ENCODE results near the gene RNPS1. TPM values are rescaled to one million over a fixed set of nuclear protein-coding genes. Genes with fewer than 3 reads are reported as not detected.

RNPS1 gene
- total and polyA plus RNA-seq, 2 donors (not counting 1 experiment from before 2014, with no cell fraction given), result 38.1 to 115 TPM

GRCh38 chr16:2237102-2237482 lies 30.8 kb downstream of the RNPS1 start:
- H3K4me3 ChIP-seq (replicated peaks in 1 of 4; ENCODE audit: control extremely low read depth in 1 of 4, insufficient read depth in 1 of 4, low read depth in 3 of 4, low read length in 4 of 4), result peak overlapping the region in 1 of 4 experiments; percentile 44

GRCh38 chr16:2236337-2237101 lies 31.4 kb downstream of the RNPS1 start, which contains the start of gene DNASE1L2:
TSS of gene DNASE1L2 (plus strand) at chr16:2236444. CDS start at chr16:2236817, 373 bp downstream.
- H3K27ac ChIP-seq (ENCODE audit: insufficient read depth, low read length), result no peak within 1 kb of the TSS
- H3K4me3 ChIP-seq (replicated peaks in 1 of 4; ENCODE audit: control extremely low read depth in 1 of 4, insufficient read depth in 1 of 4, low read depth in 3 of 4, low read length in 4 of 4), result peak within 1 kb of the TSS in 2 of 4 experiments; percentile 22 to 44
- no peak for TF ChIP-seq CTCF (conservative IDR thresholded peaks at IDR 0.05 in 1 of 2, IDR thresholded peaks at IDR 0.05 in 1 of 2; ENCODE audit: low read depth in 1 of 2, low read length in 2 of 2)
- TF ChIP-seq EZH2 (IDR thresholded peaks at IDR 0.05; ENCODE audit: low read length, missing control alignments), result no peak
- H3K36me3 ChIP-seq (ENCODE audit: control insufficient read depth, insufficient read depth, low read length), result peaks cover 28% of the 10 kb centered on the region
- peaks cover 2% of the 10 kb centered on the region for H3K4me1 ChIP-seq (ENCODE audit: control insufficient read depth, extremely low read depth, insufficient read depth, low read length)
- no peaks in the 10 kb centered on the region for H3K79me2 ChIP-seq (ENCODE audit: control insufficient read depth, insufficient read depth, low read length)
- peak within 1 kb of the TSS; percentile 54 for H3K4me2 ChIP-seq (ENCODE audit: extremely low read depth, insufficient read depth, low read length)
- H3K9ac ChIP-seq (ENCODE audit: insufficient read depth, low read length), result peak within 1 kb of the TSS; percentile 16
- no peak within 1 kb of the TSS for H2AFZ ChIP-seq (ENCODE audit: low read length)
- H3K27me3 ChIP-seq (ENCODE audit: control insufficient read depth, insufficient read depth, low read length), result no peaks in the 10 kb centered on the region
- DNase-seq (ENCODE audit: low read depth in 2 of 2), result peak in 1 of 2 donors; percentile 35
- H3K9me3 ChIP-seq (ENCODE audit: control insufficient read depth, insufficient read depth, low read depth, low read length), result no peaks in the 10 kb centered on the region
- H4K20me1 ChIP-seq (ENCODE audit: control insufficient read depth, extremely low read depth, insufficient read depth, low read length), result no peaks in the 10 kb centered on the region

More at GRCh38 chr16:2237102-2237482, 30.8 kb downstream of the RNPS1 start:
- no peak for DNase-seq (ENCODE audit: low read depth in 2 of 2)
- Histone ChIP-seq H3K4me1 (ENCODE audit: control insufficient read depth, extremely low read depth, insufficient read depth, low read length) (peaks cover 2% of the 10 kb centered on the region), H3K36me3 (ENCODE audit: control insufficient read depth, insufficient read depth, low read length) (peaks cover 26% of the 10 kb centered on the region), H4K20me1 (ENCODE audit: control insufficient read depth, extremely low read depth, insufficient read depth, low read length) (no peaks in the 10 kb centered on the region), H3K27me3 (ENCODE audit: control insufficient read depth, insufficient read depth, low read length) (no peaks in the 10 kb centered on the region), H3K4me2 (ENCODE audit: extremely low read depth, insufficient read depth, low read length) (peak overlapping the region; percentile 54), H2AFZ (ENCODE audit: low read length) (no peak overlapping the region), H3K79me2 (ENCODE audit: control insufficient read depth, insufficient read depth, low read length) (no peaks in the 10 kb centered on the region), H3K27ac (ENCODE audit: insufficient read depth, low read length) (no peak overlapping the region), H3K9me3 (ENCODE audit: control insufficient read depth, insufficient read depth, low read depth, low read length) (no peaks in the 10 kb centered on the region), H3K9ac (ENCODE audit: insufficient read depth, low read length) (peak overlapping the region; percentile 16)
- TF ChIP-seq EZH2 (IDR thresholded peaks at IDR 0.05; ENCODE audit: low read length, missing control alignments) (peak; percentile 79), CTCF (conservative IDR thresholded peaks at IDR 0.05 in 1 of 2, IDR thresholded peaks at IDR 0.05 in 1 of 2; ENCODE audit: low read depth in 1 of 2, low read length in 2 of 2) (no peak)

DNA sequence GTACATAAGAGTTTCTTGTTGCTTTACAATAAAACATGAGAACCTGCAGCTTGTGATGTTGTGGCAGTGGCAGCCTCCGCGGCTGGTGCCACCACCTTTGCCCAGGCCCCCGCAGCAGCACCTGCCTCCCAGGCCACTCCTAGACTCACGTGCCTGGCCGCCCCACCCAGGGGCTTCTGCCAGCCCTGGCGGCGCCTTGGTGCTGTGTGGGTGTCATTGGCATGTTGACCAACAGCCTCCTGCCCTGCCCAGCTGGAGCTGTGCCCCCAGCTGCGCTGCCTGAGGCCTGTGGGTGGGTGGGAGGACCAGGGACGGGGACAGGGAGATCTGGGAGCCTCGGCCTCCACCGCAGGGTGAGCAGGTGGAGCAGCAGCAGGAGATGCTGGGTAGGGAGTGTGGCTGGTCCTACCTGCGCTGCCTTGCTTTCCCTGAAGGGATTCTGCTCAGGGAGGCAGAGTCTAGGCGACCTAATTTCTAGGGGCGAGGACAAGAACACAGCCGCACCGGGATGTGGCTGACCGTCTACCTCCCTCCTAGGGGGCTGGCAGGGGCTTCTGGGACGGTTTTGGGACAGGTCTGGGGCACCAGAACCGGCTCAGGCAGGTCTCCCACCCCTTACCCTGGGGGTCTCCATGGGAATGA lies 32.1 kb downstream of the RNPS1 start:
- Histone ChIP-seq H4K20me1 (ENCODE audit: control insufficient read depth, extremely low read depth, insufficient read depth, low read length) (no peaks in the 10 kb centered on the region), H3K27me3 (ENCODE audit: control insufficient read depth, insufficient read depth, low read length) (no peaks in the 10 kb centered on the region), H3K36me3 (ENCODE audit: control insufficient read depth, insufficient read depth, low read length) (peaks cover 30% of the 10 kb centered on the region), H3K9ac (ENCODE audit: insufficient read depth, low read length) (no peak overlapping the region), H3K9me3 (ENCODE audit: control insufficient read depth, insufficient read depth, low read depth, low read length) (no peaks in the 10 kb centered on the region), H3K4me1 (ENCODE audit: control insufficient read depth, extremely low read depth, insufficient read depth, low read length) (peaks cover 2% of the 10 kb centered on the region), H3K27ac (ENCODE audit: insufficient read depth, low read length) (no peak overlapping the region), H2AFZ (ENCODE audit: low read length) (no peak overlapping the region), H3K4me3 (replicated peaks in 1 of 4; ENCODE audit: control extremely low read depth in 1 of 4, insufficient read depth in 1 of 4, low read depth in 3 of 4, low read length in 4 of 4) (no peak overlapping the region), H3K79me2 (ENCODE audit: control insufficient read depth, insufficient read depth, low read length) (no peaks in the 10 kb centered on the region), H3K4me2 (ENCODE audit: extremely low read depth, insufficient read depth, low read length) (no peak overlapping the region)
- no peak for TF ChIP-seq CTCF (conservative IDR thresholded peaks at IDR 0.05 in 1 of 2, IDR thresholded peaks at IDR 0.05 in 1 of 2; ENCODE audit: low read depth in 1 of 2, low read length in 2 of 2)
- TF ChIP-seq EZH2 (IDR thresholded peaks at IDR 0.05; ENCODE audit: low read length, missing control alignments), result no peak
- no peak for DNase-seq (ENCODE audit: low read depth in 2 of 2)

Data from fibroblast of lung (primary cell).